Rectal smooth muscle tissue (tissue), 1 donor: Measurements from ENCODE around the gene RXRA.

Experiments
- H3K27ac ChIP-seq: one replicate; pipeline ENCODE4 v1.7.0; 2013; ENCODE audit warnings: low read depth, low read length, inconsistent platforms
- H3K27me3 ChIP-seq: one replicate; pipeline ENCODE4 v1.7.0; 2013; ENCODE audit warnings: low read length; ENCODE audit not compliant: control insufficient read depth, insufficient read depth
- H3K36me3 ChIP-seq: one replicate; pipeline ENCODE4 v1.7.0; 2013; ENCODE audit warnings: low read length; ENCODE audit not compliant: control insufficient read depth, insufficient read depth
- H3K4me1 ChIP-seq: one replicate; pipeline ENCODE4 v1.7.0; 2013; ENCODE audit warnings: low read length; ENCODE audit not compliant: control insufficient read depth, insufficient read depth
- H3K4me3 ChIP-seq: one replicate; pipeline ENCODE4 v1.7.0; 2013; ENCODE audit warnings: low read length
- H3K9ac ChIP-seq: one replicate; pipeline ENCODE4 v1.7.0; 2013; ENCODE audit warnings: low read length

The RXRA gene

DNA sequence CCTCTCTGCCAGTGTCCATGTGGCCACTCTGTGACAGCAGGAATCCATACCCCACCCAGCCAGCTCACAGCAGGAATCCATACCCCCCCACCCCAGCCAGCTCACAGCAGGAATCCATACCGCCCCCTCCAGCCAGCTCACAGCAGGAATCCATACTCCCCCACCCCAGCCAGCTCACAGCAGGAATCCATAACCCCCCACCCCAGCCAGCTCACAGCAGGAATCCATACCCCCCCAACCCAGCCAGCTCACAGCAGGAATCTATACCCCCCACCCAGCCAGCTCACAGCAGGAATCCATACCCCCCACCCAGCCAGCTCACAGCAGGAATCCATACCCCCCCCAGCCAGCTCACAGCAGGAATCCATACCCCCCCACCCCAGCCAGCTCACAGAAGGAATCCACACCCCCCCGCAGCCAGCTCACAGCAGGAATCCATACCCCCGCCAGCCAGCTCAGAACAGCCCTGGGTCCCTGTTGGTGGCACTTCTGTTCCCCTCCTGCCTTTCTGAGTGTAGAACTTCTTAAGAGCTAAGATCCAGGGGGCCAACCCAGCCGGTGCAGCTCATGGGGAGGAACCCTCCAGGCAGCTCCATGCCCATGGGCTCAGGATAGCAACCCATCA, 8.4 kb upstream of the RXRA start:
- Histone ChIP-seq H3K27me3 (no peaks in the 10 kb centered on the region), H3K4me3 (no peak overlapping the region), H3K36me3 (no peaks in the 10 kb centered on the region), H3K9ac (no peak overlapping the region), H3K4me1 (peaks cover 15% of the 10 kb centered on the region), H3K27ac (no peak overlapping the region)

DNA sequence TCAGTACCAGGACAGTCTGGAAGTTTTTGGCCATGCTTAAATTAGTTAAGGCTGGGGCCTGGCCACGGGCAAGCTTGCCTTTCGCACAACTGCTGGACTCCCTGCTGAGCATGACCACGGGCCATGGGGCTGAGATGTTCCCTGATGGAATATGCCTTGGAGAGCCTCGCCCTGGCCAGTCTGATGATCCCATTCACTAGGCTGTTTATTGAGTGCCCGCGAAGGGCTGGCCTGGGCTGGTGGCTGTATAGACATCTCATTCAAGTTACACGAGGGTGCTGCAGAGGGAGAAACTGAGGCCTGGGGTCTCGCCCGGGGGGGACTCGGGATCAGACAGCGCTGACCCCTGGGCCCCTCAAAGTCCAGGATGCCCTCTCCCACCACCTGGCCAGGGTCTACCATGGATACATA, 7.8 kb upstream of the RXRA start:
- Histone ChIP-seq H3K27me3 (no peaks in the 10 kb centered on the region), H3K36me3 (no peaks in the 10 kb centered on the region), H3K27ac (no peak overlapping the region), H3K9ac (no peak overlapping the region), H3K4me1 (peaks cover 15% of the 10 kb centered on the region), H3K4me3 (no peak overlapping the region)

DNA sequence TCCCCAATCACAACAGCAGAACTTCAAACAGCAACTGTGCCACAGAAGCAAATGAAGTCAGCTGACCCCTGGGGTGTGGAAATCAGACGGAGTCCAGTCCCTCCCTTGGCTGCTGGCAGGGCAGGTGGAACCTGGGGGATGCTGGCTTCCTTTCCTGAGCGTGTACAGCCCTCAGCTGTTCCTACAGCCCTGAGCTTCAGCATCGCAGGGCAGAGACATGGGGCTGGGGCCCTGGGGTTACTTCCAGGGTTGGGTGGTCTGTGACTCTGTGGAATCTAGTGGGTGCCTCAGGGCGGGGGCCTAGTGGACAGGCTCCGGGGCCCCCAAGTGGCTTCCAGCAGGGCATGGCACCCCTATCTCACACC, 7.3 kb upstream of the RXRA start:
- no peaks in the 10 kb centered on the region for H3K27me3 ChIP-seq
- no peak overlapping the region for H3K9ac ChIP-seq
- no peak overlapping the region for H3K27ac ChIP-seq
- no peaks in the 10 kb centered on the region for H3K36me3 ChIP-seq
- peaks cover 15% of the 10 kb centered on the region for H3K4me1 ChIP-seq
- no peak overlapping the region for H3K4me3 ChIP-seq

DNA sequence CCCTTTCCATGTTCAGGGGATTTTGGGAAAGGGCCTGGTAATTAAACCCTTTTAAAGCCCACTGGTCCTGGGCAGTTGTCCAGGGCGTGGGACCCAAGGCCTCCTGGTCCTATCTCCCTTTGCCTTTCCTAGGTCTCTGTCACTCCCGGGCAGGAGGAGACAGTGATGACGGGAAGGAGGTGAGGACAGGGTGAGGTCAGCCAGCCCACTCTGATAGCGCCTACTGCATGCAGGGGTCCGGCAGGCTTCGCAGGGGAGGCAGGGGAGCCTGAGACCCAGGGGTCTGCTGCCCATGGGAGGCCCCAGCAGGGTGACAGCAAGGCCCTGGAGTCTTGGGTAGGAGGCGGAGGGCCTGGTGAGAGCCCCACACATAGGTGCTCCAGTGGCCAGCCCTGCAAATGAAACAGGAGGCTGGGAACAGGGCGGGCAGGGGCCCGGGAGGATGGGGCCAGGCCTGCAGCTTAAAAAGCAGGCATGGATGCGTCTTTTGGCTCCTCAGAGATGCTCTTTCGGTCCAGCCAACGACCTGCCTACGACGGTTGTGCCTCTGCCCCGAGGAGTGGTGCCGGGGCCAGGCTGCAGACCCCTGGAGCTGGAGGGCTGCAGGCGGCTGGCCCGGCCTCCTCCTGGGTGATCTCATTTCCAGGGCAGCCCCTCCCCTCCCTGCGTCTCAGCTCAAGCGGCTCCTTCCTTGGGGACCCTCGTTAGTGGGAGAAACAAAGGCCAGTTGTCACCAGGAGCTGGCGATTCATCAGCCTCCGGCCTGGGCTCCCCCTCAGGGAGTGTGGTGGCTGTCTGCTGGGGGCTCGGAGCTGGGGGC, 6.7 kb upstream of the RXRA start:
- Histone ChIP-seq H3K36me3 (no peaks in the 10 kb centered on the region), H3K4me3 (no peak overlapping the region), H3K27me3 (no peaks in the 10 kb centered on the region), H3K4me1 (peaks cover 15% of the 10 kb centered on the region), H3K27ac (no peak overlapping the region), H3K9ac (no peak overlapping the region)

DNA sequence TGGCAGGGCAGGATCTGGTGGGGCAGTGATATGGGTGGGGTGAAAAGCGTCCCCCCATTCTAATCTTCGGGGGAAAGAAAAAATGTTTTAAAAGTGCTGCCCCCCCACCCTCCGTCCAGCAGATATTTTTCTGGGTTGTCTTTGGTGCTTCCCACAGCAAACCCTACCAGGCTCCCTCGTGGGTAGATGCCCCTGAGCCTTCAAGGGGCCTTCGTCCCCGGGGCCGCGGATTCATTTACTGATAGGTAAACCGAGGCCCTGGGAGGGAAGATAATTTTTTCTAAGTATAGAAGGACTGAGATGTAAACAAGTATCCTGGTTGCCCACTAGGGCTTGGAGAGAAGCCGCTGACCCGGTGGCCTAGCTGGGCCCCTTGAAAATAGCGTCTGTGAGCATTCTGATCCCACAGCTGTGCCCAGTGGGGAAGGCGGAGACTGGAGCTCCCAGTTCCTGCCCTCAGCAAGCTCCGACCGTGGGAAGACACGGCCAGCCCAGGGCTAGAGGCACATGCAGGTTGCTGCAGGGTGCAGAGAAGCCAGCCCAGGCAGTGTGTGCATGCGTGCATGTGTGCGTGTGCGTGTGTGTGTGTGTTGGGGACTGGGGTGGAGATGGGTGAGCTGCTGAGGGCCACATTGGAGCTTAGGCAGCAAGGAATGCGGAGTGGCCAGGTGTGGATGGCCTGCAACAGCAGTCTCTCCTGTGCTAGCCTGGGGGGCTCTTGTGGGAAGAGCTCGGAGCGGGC, 6.0 kb upstream of the RXRA start:
- Histone ChIP-seq H3K27ac (no peak overlapping the region), H3K4me1 (peaks cover 15% of the 10 kb centered on the region), H3K4me3 (no peak overlapping the region), H3K36me3 (no peaks in the 10 kb centered on the region), H3K27me3 (no peaks in the 10 kb centered on the region), H3K9ac (no peak overlapping the region)

DNA sequence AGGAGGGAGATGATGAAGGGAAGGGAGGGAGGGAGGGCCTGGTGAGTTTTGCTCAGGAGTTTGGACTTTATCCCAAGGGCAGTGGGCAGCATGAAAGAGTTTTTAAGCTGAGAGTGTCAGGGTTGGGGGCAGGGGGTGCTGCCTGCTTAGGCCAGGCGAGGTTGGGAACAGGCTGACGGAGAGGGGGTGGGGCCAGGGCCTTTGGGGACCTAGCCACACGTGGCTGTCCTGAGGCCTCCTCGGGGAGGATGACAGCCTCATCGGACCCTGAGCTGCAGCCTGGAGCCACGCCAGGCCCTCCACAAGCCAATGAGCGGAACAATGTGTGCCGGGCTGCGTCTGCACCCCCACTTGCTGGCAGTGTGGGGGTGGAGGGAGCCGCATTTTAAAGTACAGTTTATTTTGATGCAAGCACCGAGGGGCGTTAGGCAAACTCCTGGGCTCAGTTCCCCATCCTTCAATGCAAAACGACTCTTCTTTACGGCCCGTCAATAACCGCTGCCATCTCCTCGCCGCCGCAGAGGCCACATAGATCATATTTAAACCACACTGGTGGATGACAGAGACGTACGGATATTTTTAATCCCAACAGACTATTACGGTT, 5.3 kb upstream of the RXRA start:
- peaks cover 15% of the 10 kb centered on the region for H3K4me1 ChIP-seq
- H3K4me3 ChIP-seq: no peak overlapping the region
- H3K9ac ChIP-seq: no peak overlapping the region
- no peaks in the 10 kb centered on the region for H3K36me3 ChIP-seq
- H3K27ac ChIP-seq: no peak overlapping the region
- H3K27me3 ChIP-seq: no peaks in the 10 kb centered on the region

DNA sequence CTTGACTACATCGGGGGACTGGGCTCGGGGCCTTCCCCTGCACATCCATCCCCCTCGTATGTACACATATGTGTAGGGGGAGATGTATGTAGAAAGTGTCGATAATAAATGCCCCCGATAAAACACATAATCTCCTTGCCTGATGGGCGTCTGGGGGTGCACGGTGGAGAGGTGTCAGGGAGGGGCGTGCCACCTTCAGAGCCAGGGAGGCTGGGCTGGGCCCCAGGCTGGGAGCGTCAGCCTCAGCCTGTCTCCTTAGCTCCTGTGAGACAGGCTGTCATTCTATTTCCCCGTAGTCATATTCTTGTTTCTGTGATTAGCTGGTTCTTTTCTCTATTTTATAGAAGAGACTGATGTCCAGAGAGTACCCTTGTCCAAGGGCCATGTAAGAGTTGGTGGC, 4.7 kb upstream of the RXRA start:
- no peak overlapping the region for H3K27ac ChIP-seq
- H3K36me3 ChIP-seq: no peaks in the 10 kb centered on the region
- H3K27me3 ChIP-seq: no peaks in the 10 kb centered on the region
- peaks cover 11% of the 10 kb centered on the region for H3K4me1 ChIP-seq
- H3K4me3 ChIP-seq: no peak overlapping the region
- H3K9ac ChIP-seq: no peak overlapping the region

DNA sequence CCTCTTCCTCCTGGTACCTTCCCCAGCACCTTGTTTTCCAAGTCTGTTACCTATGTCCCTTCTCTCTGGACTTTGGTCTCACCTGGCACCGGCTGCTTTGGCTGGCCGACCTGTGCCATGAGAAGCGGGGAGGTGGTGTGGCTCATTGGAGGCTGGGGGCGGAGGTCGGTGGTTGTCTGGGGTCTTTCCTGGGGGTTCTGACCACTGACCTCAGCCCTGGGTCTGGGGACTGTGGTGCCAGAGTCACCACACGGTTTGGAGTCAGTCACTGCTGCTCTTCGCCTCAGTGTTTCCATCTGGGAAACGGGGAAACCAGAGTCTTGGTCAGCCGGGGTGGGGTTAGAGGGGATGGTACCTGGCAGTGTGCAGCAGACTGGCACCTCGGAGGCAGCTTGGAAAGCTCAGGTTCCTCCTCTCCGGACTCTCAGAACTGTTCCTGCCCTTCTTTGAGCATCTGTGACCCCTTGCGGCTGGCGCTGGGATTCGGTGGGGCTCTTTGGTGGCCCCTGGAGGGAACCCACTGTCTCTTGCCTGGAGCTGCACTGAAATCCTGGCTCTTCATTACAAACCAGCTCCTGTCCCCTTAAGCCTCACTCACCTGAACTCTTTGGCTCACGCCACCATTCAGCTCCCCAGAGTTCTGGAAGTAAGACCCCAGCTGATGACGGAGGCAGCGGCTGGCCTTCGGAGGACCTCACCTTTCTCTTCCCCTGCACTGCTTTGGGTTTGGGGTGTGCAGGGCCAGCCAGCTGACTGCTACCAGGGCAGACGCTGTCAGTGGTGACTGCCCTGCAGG, 4.1 kb upstream of the RXRA start:
- Histone ChIP-seq H3K4me1 (peaks cover 6% of the 10 kb centered on the region), H3K27me3 (no peaks in the 10 kb centered on the region), H3K9ac (no peak overlapping the region), H3K4me3 (no peak overlapping the region), H3K27ac (no peak overlapping the region), H3K36me3 (no peaks in the 10 kb centered on the region)

DNA sequence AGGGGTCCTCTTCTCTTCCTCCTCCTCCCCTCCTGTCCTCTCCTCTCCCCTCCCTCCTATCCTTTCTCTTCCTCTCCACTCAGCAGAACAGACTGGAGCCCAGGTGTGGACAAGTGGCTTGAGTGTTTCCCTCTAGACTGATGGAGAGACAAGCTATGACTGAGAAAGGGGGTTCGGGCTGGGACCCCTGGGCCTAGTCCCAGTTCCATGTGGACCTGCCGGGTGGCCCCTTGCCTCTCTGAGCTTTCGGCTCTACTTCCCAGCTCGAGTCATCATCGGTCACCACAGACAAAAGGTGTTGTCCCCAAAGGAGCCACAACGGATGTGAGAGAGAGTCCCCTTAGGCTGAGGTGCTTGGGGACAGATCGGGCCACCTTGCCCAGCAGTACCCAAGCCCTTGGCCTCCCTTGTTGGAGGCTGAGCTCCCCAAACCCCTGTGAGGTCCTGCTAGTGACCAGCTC, 3.4 kb upstream of the RXRA start:
- no peak overlapping the region for H3K27ac ChIP-seq
- peaks cover 3% of the 10 kb centered on the region for H3K4me1 ChIP-seq
- no peak overlapping the region for H3K4me3 ChIP-seq
- no peaks in the 10 kb centered on the region for H3K36me3 ChIP-seq
- no peak overlapping the region for H3K9ac ChIP-seq
- H3K27me3 ChIP-seq: no peaks in the 10 kb centered on the region

DNA sequence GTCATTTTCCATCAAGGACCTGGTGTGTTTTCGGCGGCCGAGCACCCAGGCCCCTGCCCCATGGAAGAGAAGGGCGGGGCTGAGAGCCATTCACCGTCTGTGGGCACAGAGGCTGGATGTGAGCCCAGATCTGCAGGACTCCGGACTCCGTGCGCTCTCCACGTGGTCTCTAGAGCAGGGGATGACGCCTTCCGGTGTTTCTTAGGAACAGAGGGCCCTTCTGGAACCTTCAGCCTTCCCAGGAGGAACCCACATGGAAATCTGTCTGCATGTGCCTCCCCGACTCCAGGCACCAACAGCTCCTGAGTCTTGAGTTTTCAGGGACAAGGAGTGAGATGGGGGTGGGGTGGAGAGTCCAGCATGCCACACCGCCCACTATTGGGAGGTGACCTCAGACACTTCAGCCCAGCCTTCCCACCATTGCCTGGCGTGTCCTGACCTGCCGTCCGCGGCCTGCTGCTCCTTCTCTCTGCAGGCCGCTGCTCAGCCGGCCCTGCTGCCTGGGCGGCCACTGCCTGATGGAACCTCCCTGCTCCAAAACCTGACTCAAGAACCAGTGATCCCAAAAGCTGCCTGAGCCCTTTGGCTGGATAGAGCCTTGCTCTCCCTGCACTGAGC, 2.4 kb upstream of the RXRA start:
- Histone ChIP-seq H3K4me3 (no peak overlapping the region), H3K4me1 (peaks cover 4% of the 10 kb centered on the region), H3K36me3 (no peaks in the 10 kb centered on the region), H3K27me3 (no peaks in the 10 kb centered on the region), H3K27ac (peak overlapping the region; percentile 17), H3K9ac (no peak overlapping the region)

DNA sequence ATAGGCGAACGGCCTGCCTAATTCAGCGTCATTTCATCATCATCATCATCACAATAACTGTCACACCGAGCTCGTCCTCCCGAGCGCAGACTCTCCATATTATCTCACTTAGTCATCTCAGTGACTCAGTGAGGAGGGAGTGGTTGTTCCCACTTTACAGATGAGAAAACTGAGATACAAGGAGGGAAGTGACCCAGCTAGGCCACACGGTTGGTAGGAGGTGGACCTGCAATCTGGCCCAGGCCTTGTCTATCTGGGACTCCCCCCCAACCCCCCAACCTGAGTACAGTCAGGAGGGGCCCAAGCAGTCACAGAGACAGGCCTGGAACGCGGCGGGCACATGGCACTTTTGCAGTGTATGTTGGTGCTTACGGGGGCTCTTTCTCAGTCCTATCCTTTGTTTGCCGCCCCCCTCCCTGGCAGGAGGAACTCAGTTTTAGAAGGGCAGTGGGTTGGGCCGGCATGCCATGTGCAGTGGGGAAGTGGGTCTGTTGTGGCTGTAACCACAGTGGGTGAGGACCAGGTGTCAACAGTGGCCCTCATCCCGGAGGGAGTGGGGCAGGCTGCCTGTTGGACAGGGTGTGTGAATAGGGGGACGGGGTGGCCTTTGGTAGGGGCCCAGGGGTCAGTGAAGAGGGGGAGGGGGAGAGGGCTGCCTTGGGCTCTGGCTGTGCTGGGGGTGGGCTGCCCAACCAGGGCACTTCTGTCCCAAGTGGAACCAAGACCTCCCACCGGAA, 1.7 kb upstream of the RXRA start:
- Histone ChIP-seq H3K4me1 (peaks cover 8% of the 10 kb centered on the region), H3K27me3 (no peaks in the 10 kb centered on the region), H3K4me3 (peak overlapping the region; percentile 82), H3K36me3 (no peaks in the 10 kb centered on the region), H3K27ac (peak overlapping the region; percentile 90), H3K9ac (no peak overlapping the region)
